Melanocyte of skin (primary cell): ENCODE results near the gene COLGALT1. TPM values are rescaled to one million over a fixed set of nuclear protein-coding genes. Genes with fewer than 3 reads are reported as not detected.

Experiments
- total RNA-seq, 2 donors: library from RNA; depleted of rRNA; stranded (reverse); fragments of >200 nt; gene quantifications; 2 replicates each; pipeline ENCODE4 v1.2.3, GENCODE V29; 2012

Gene COLGALT1
- 10 to 100 TPM; 69.2 to 81.9 TPM for total RNA-seq

GRCh38 chr19:17555480-17555928 lies at the start of gene COLGALT1:
Gene COLGALT1 (plus strand): TSS chr19:17555649. CDS start chr19:17555714, 65 bp downstream.

Other genes starting within 250 kb of the COLGALT1 start
- 10 to 100 TPM; 36.3 to 51.3 TPM for gene MRPL34, start 249.8 kb upstream of the COLGALT1 start, total RNA-seq
- 10 to 100 TPM; 13.4 to 29.6 TPM for gene DDA1, start 246.1 kb upstream of the COLGALT1 start, total RNA-seq
- gene ANO8, start 220.8 kb upstream of the COLGALT1 start, total RNA-seq: 1 to 10 TPM; 3.4 to 3.7 TPM
- gene GTPBP3, start 218.1 kb upstream of the COLGALT1 start, total RNA-seq: 10 to 100 TPM; 16.3 to 17.2 TPM
- gene PLVAP, start 178.3 kb upstream of the COLGALT1 start, total RNA-seq: under 1 TPM in 1 of 2 donors, not detected in 1; under 0.01 TPM
- 1 to 10 TPM; 1.3 to 1.4 TPM for gene CCDC194, start 161.5 kb upstream of the COLGALT1 start, total RNA-seq
- 100 to 1,000 TPM in 1 of 2 donors, 10 to 100 TPM in 1; 95.3 to 226 TPM for gene BST2, start 150.0 kb upstream of the COLGALT1 start, total RNA-seq
- gene MVB12A, start 135.6 kb upstream of the COLGALT1 start, total RNA-seq: 10 to 100 TPM; 45.8 to 55.6 TPM
- gene TMEM221, start 107.0 kb upstream of the COLGALT1 start, total RNA-seq: under 1 TPM in 1 of 2 donors, not detected in 1; under 0.01 TPM
- gene NXNL1, start 94.7 kb upstream of the COLGALT1 start, total RNA-seq: not detected
- gene SLC27A1, start 85.1 kb upstream of the COLGALT1 start, total RNA-seq: 10 to 100 TPM; 16.9 to 21.3 TPM
- 10 to 100 TPM; 50.3 to 59.9 TPM for gene PGLS, start 44.0 kb upstream of the COLGALT1 start, total RNA-seq
- under 1 TPM; under 0.01 to 0.34 TPM for gene UNC13A, start 132.7 kb downstream of the COLGALT1 start, total RNA-seq
- 10 to 100 TPM; 15.5 to 25.3 TPM for gene MAP1S, start 163.8 kb downstream of the COLGALT1 start, total RNA-seq
- 1 to 10 TPM in 1 of 2 donors, under 1 TPM in 1; 1.00 to 1.4 TPM for gene FCHO1, start 195.8 kb downstream of the COLGALT1 start, total RNA-seq
- under 1 TPM in 1 of 2 donors, not detected in 1; under 0.01 TPM for gene B3GNT3, start 239.5 kb downstream of the COLGALT1 start, total RNA-seq